Sigmoid colon (tissue), 4 donors: Measurements from ENCODE around the gene PRSS2.

Experiments
- CTCF ChIP-seq, 4 experiments: fragments of 450-650 bp in 3 of 4; fragments of 200-600 bp in 1 of 4; IDR thresholded peaks; one replicate each; pipeline ENCODE4 v1.5.1; 2016 to 2019; ENCODE audit warnings: antibody characterized with exemption in 4 of 4, mild to moderate bottlenecking in 3 of 4, moderate library complexity in 2 of 4
- EP300 ChIP-seq, 4 donors: sonication (generic); formaldehyde crosslinking; IDR thresholded peaks; one replicate each; pipeline ENCODE4 v1.6.1; 2017; ENCODE audit warnings: antibody characterized with exemption in 4 of 4
- POLR2AphosphoS5 ChIP-seq, 4 donors: sonication (generic); formaldehyde crosslinking; IDR thresholded peaks; one replicate each; pipeline ENCODE4 v1.6.1; 2017; ENCODE audit warnings: antibody characterized with exemption in 4 of 4

GRCh38 chr7:142745745-142746144, 25.0 kb upstream of the PRSS2 start:
- TF ChIP-seq CTCF (IDR thresholded peaks at IDR 0.05) (no peak), EP300 (IDR thresholded peaks at IDR 0.05) (no peak), POLR2AphosphoS5 (IDR thresholded peaks at IDR 0.05) (no peak)
